GM12878 (cell line): ENCODE data around the gene KISS1. TPM values are rescaled to one million over a fixed set of nuclear protein-coding genes. Genes with fewer than 3 reads are reported as not detected.

Source experiments
- ATAC-seq: fragments of 200-7000 bp; cut with Tn5 transposase; 3 replicates; pipeline ENCODE4 v1.9.1; 2020; ENCODE audit warnings: mild to moderate bottlenecking, moderate library complexity
- BruUV-seq: library from RNA; stranded (reverse); fragments of 400-500 nt; replicated peaks from 2 replicates; lab custom pipeline; 2021; lab: Mats Ljungman, UMichigan
- CTCF ChIA-PET: fragments of 300-600 bp; sonication (Branson Sonifier 250); formaldehyde crosslinking; extraction: SDS; loops from one replicate; lab custom pipeline; 2021; ENCODE audit warnings: inconsistent platforms; lab: Yijun Ruan, JAX
- POLR2A ChIA-PET: fragments of 350-600 bp; formaldehyde crosslinking; extraction: SDS; loops from one replicate; lab custom pipeline; 2021; ENCODE audit warnings: inconsistent platforms; lab: Charles Lee
- RAD21 ChIA-PET: fragments of 300-600 bp; sonication (Branson Sonifier 250); formaldehyde crosslinking; loops from one replicate; lab custom pipeline; 2023; ENCODE audit warnings: antibody characterized with exemption; ENCODE audit not compliant: unreplicated experiment; lab: Charles Lee
- SMC1A ChIA-PET: fragments of 300-600 bp; sonication (Branson Sonifier 250); formaldehyde crosslinking; loops from one replicate; lab custom pipeline; 2023; ENCODE audit not compliant: unreplicated experiment, uncharacterized antibody; lab: Charles Lee
- DNase-seq: peaks from one replicate; pipeline ENCODE4 v3.0.0-alpha.2; 2011; ENCODE audit warnings: low read depth, low spot score
- FAIRE-seq: peaks from 3 replicates; lab custom pipeline; 2011; peaks lifted over from hg19 to GRCh38; lab: Jason Lieb, UNC
- H2AFZ ChIP-seq: 2 replicates; pipeline ENCODE4 v1.6.0; 2011; ENCODE audit warnings: low read depth, low read length, control low read depth; ENCODE audit not compliant: control insufficient read depth
- H3K27ac ChIP-seq: 2 replicates; pipeline ENCODE4 v1.5.1; 2011; ENCODE audit warnings: control low read depth; ENCODE audit not compliant: control insufficient read depth, insufficient read depth
- H3K27me3 ChIP-seq, 2 experiments: replicated peaks in 1 of 2; 2 replicates each; pipeline versions ENCODE4 v1.6.0 to v1.6.1; 2011; ENCODE audit warnings: low read length in 1 of 2; ENCODE audit not compliant: control insufficient read depth in 2 of 2, insufficient read depth in 2 of 2
- H3K36me3 ChIP-seq, 2 experiments: 2 replicates each; pipeline ENCODE4 v1.5.1; 2011; ENCODE audit warnings: low read length in 1 of 2; ENCODE audit not compliant: control insufficient read depth in 2 of 2, insufficient read depth in 2 of 2
- H3K4me1 ChIP-seq: 2 replicates; pipeline ENCODE4 v1.6.1; 2011; ENCODE audit warnings: mild to moderate bottlenecking, low read length, moderate library complexity, mixed read lengths; ENCODE audit not compliant: control insufficient read depth, insufficient read depth
- H3K4me2 ChIP-seq: 2 replicates; pipeline ENCODE4 v1.6.0; 2011; ENCODE audit warnings: control low read depth; ENCODE audit not compliant: control insufficient read depth, insufficient read depth
- H3K4me3 ChIP-seq: fragments of 200-600 bp; sonication (generic); 2 replicates; pipeline ENCODE4 v1.5.1; 2016
- H3K79me2 ChIP-seq: 2 replicates; pipeline ENCODE4 v1.6.0; 2011; ENCODE audit warnings: low read length; ENCODE audit not compliant: control insufficient read depth, insufficient read depth
- H3K9ac ChIP-seq: 2 replicates; pipeline ENCODE4 v1.8.0; 2011; ENCODE audit warnings: low read length, control low read depth, mixed read lengths; ENCODE audit not compliant: control insufficient read depth, insufficient read depth
- H3K9me3 ChIP-seq: replicated peaks from 3 replicates; pipeline ENCODE4 v1.5.1; 2011; ENCODE audit warnings: mild to moderate bottlenecking, low read length; ENCODE audit not compliant: control insufficient read depth, insufficient read depth
- H4K20me1 ChIP-seq: 2 replicates; pipeline ENCODE4 v1.6.0; 2011; ENCODE audit not compliant: control insufficient read depth, insufficient read depth
- EGR1 ChIP-seq, 2 experiments: IDR thresholded peaks; 1 replicate in 1 of 2; 2 replicates in 1 of 2; pipeline ENCODE4 v1.6.1; 2011 to 2012; ENCODE audit warnings: low read depth in 2 of 2, low read length in 2 of 2, borderline replicate concordance in 1 of 2, mild to moderate bottlenecking in 1 of 2, moderate library complexity in 1 of 2
- ESRRA ChIP-seq: IDR thresholded peaks from 2 replicates; pipeline ENCODE4 v1.6.1; 2012; ENCODE audit warnings: mild to moderate bottlenecking, low read length, improper control_type of control experiment
- HDAC6 ChIP-seq: fragments of 200-600 bp; sonication (generic); IDR thresholded peaks from one replicate; pipeline ENCODE4 v1.8.0; 2017; ENCODE audit warnings: antibody characterized with exemption; ENCODE audit not compliant: unreplicated experiment
- IKZF2 ChIP-seq, 2 experiments: fragments of 450-650 bp; IDR thresholded peaks; 2 replicates each; pipeline ENCODE4 v1.6.1; 2017; ENCODE audit warnings: mild to moderate bottlenecking in 2 of 2, moderate library complexity in 2 of 2
- RAD21 ChIP-seq: IDR thresholded peaks from 2 replicates; pipeline ENCODE4 v1.6.1; 2011; ENCODE audit warnings: mild to moderate bottlenecking, low read depth, low read length, moderate library complexity; ENCODE audit not compliant: insufficient read depth
- RUNX3 ChIP-seq: IDR thresholded peaks from 2 replicates; pipeline ENCODE4 v1.6.1; 2012; ENCODE audit warnings: low read length, inconsistent platforms
- SUZ12 ChIP-seq: fragments of 200-600 bp; sonication (generic); IDR thresholded peaks from one replicate; pipeline ENCODE4 v1.6.1; 2018; ENCODE audit warnings: antibody characterized with exemption, mild to moderate bottlenecking; ENCODE audit not compliant: unreplicated experiment
- ZNF24 ChIP-seq: fragments of 450-650 bp; IDR thresholded peaks from 2 replicates; pipeline ENCODE4 v1.6.1; 2017; ENCODE audit warnings: antibody characterized with exemption, mild to moderate bottlenecking
- ZNF274 ChIP-seq: IDR thresholded peaks from one replicate; pipeline ENCODE4 v1.8.0; 2011; ENCODE audit not compliant: insufficient read length, insufficient read depth
- WGBS: methylation state at CpG from one replicate; pipeline ENCODE4 v1.1.6; 2016; ENCODE audit warnings: low lambda C conversion rate; ENCODE audit not compliant: insufficient replicate concordance, insufficient coverage; ENCODE audit errors: missing lambda C conversion rate; 5-methylcytosine and 5-hydroxymethylcytosine counted together
- in situ Hi-C: fragments of 300-500 bp; cut with MboI; formaldehyde crosslinking; loops from 9 replicates; pipeline ENCODE4 v1.14.3; 2018; ENCODE audit warnings: mixed read lengths
- intact Hi-C: fragments of 100-400 bp; cut with micrococcal nuclease; formaldehyde crosslinking; loops from one replicate; pipeline ENCODE4 v1.14.2; 2022; ENCODE audit not compliant: unreplicated experiment
- polyA plus RNA-seq, 11 experiments: library from polyadenylated mRNA; depleted of rRNA in 4 of 11; unstranded in 6 of 11; stranded (reverse) in 5 of 11; fragments of >200 nt; fragmentation: Nextera tagmentation in 4 of 11; fragmentation: Illumina TruSeq in 1 of 11; extraction: Ambion mirVana in 4 of 11; extraction: Trizol in 1 of 11; gene quantifications; 1 replicate in 1 of 11; 2 replicates in 10 of 11; pipeline versions ENCODE4 v1.2.1 to v1.2.3, GENCODE V29; 2011 to 2016; ENCODE audit warnings: inconsistent platforms in 2 of 11, missing spikeins in 2 of 11, low read depth in 1 of 11
- total RNA-seq, 4 experiments: library from RNA; depleted of rRNA in 3 of 4; stranded (reverse); fragments of >200 nt in 3 of 4; fragmentation: Illumina TruSeq in 1 of 4; extraction: Trizol in 1 of 4; gene quantifications; 2 replicates each; pipeline versions ENCODE4 v1.2.1 to v1.2.3, GENCODE V29; 2013 to 2021
- TF ChIP-seq, protein P1 (sequence below): fragments of 450-650 bp; IDR thresholded peaks from 2 replicates; pipeline ENCODE4 v1.6.1; 2017; ENCODE audit warnings: mild to moderate bottlenecking, moderate library complexity
- TF ChIP-seq, protein P2 (sequence below): fragments of 450-650 bp; IDR thresholded peaks from 2 replicates; pipeline ENCODE4 v1.6.1; 2017; ENCODE audit warnings: low read depth, mild to moderate bottlenecking, moderate library complexity

The KISS1 gene
- total and polyA plus RNA-seq, 10 of the 15 experiments (the other 5 are each of a cell fraction or from before 2014, with no cell fraction given) = not detected

DNA sequence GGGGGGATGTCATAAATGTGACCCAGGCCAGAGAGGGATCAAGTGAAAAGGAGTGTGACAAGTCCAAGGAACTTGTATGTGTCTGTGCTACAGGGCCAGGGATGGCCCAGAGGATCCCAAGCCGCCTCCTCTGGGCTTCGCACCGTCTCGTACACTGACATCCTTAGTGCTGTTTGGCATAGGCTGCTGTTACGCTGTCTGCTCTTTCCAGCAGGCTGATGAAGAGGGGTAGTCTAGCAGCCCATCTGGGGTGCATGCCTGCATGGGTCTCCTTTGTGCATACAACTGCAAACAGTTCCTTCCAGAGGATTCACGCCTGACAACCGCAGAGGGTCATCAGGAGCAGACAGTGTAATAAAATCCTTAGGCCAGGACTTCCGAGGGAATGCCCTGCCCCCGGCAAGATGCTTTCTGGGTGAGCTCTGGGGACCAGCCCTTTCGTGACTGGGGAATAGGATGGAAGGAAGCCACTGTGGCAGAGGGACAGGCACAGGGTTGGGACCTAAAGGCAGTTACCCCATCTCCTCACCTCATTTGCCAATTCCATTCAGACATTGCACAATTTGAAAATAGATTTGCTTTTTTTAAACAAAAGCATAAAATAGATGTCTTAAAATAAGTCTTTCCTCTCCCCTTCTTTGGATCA is 23.8 kb upstream of the KISS1 start:
- Histone ChIP-seq H3K79me2 (no peaks in the 10 kb centered on the region), H2AFZ (no peak overlapping the region), H3K36me3 (no peaks in the 10 kb centered on the region), H3K4me1 (no peaks in the 10 kb centered on the region), H3K4me2 (no peak overlapping the region), H3K9ac (no peak overlapping the region), H3K27ac (no peak overlapping the region), H3K9me3 (no peaks in the 10 kb centered on the region), H3K27me3 (peaks cover 0 to 4% of the 10 kb centered on the region in 2 experiments), H4K20me1 (no peaks in the 10 kb centered on the region), H3K4me3 (no peak overlapping the region)
- RAD21 ChIA-PET = no interaction called here
- BruUV-seq = no TSS peak
- CTCF ChIA-PET = no interaction called here
- FAIRE-seq = no peak
- ATAC-seq = no peak
- TF ChIP-seq ZNF24 (no peak), RUNX3 (no peak), IKZF2 (IDR thresholded peaks at IDR 0.05) (no peak), ESRRA (no peak), SUZ12 (no peak), ZNF274 (no peak), HDAC6 (no peak), RAD21 (no peak), EGR1 (IDR thresholded peaks at IDR 0.05; ENCODE audit: borderline replicate concordance in 1 of 2, low read depth in 2 of 2, low read length in 2 of 2) (no peak)
- TF ChIP-seq, protein P1, sequence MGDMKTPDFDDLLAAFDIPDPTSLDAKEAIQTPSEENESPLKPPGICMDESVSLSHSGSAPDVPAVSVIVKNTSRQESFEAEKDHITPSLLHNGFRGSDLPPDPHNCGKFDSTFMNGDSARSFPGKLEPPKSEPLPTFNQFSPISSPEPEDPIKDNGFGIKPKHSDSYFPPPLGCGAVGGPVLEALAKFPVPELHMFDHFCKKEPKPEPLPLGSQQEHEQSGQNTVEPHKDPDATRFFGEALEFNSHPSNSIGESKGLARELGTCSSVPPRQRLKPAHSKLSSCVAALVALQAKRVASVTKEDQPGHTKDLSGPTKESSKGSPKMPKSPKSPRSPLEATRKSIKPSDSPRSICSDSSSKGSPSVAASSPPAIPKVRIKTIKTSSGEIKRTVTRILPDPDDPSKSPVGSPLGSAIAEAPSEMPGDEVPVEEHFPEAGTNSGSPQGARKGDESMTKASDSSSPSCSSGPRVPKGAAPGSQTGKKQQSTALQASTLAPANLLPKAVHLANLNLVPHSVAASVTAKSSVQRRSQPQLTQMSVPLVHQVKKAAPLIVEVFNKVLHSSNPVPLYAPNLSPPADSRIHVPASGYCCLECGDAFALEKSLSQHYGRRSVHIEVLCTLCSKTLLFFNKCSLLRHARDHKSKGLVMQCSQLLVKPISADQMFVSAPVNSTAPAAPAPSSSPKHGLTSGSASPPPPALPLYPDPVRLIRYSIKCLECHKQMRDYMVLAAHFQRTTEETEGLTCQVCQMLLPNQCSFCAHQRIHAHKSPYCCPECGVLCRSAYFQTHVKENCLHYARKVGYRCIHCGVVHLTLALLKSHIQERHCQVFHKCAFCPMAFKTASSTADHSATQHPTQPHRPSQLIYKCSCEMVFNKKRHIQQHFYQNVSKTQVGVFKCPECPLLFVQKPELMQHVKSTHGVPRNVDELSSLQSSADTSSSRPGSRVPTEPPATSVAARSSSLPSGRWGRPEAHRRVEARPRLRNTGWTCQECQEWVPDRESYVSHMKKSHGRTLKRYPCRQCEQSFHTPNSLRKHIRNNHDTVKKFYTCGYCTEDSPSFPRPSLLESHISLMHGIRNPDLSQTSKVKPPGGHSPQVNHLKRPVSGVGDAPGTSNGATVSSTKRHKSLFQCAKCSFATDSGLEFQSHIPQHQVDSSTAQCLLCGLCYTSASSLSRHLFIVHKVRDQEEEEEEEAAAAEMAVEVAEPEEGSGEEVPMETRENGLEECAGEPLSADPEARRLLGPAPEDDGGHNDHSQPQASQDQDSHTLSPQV = no peak
- TF ChIP-seq, protein P2, sequence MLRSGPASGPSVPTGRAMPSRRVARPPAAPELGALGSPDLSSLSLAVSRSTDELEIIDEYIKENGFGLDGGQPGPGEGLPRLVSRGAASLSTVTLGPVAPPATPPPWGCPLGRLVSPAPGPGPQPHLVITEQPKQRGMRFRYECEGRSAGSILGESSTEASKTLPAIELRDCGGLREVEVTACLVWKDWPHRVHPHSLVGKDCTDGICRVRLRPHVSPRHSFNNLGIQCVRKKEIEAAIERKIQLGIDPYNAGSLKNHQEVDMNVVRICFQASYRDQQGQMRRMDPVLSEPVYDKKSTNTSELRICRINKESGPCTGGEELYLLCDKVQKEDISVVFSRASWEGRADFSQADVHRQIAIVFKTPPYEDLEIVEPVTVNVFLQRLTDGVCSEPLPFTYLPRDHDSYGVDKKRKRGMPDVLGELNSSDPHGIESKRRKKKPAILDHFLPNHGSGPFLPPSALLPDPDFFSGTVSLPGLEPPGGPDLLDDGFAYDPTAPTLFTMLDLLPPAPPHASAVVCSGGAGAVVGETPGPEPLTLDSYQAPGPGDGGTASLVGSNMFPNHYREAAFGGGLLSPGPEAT = no peak
- 36% methylated on average over 10 of the region's 10 CpGs for WGBS
- DNase-seq = no peak
- intact Hi-C loops = no loop called here
- SMC1A ChIA-PET = no interaction called here
- POLR2A ChIA-PET = no interaction called here
- in situ Hi-C loops = no loop called here
